HEK293T (cell line): ENCODE data around the gene MYO18B.

ENCODE experiments used
- CTCF ChIA-PET: fragments of 350-600 bp; formaldehyde crosslinking; extraction: SDS; loops from one replicate; lab custom pipeline; 2021; ENCODE audit warnings: antibody characterized with exemption, inconsistent platforms; lab: Yijun Ruan, JAX
- POLR2A ChIA-PET: fragments of 350-600 bp; formaldehyde crosslinking; extraction: SDS; loops from one replicate; lab custom pipeline; 2020; ENCODE audit warnings: antibody characterized with exemption, inconsistent platforms; lab: Yijun Ruan, JAX
- DNase-seq: peaks from one replicate; pipeline ENCODE4 v3.0.0; 2012; ENCODE audit warnings: mixed read lengths; ENCODE audit errors: extremely low spot score
- ARNT ChIP-seq: fragments of 450-650 bp; IDR thresholded peaks from 2 replicates; pipeline ENCODE4 v1.6.1; 2017; ENCODE audit warnings: mild to moderate bottlenecking
- BHLHE40 ChIP-seq: fragments of 450-650 bp; IDR thresholded peaks from 2 replicates; pipeline ENCODE4 v1.6.1; 2016; ENCODE audit warnings: mild to moderate bottlenecking, moderate library complexity, borderline replicate concordance
- CTBP1 ChIP-seq: fragments of 450-650 bp; IDR thresholded peaks from 2 replicates; pipeline ENCODE4 v1.6.1; 2016; ENCODE audit warnings: borderline replicate concordance
- ELF4 ChIP-seq: fragments of 450-650 bp; IDR thresholded peaks from 2 replicates; pipeline ENCODE4 v1.6.1; 2017; ENCODE audit warnings: antibody characterized with exemption
- FOXA1 ChIP-seq: fragments of 450-650 bp; IDR thresholded peaks from 2 replicates; pipeline ENCODE4 v1.6.1; 2016; ENCODE audit warnings: mild to moderate bottlenecking
- FOXK2 ChIP-seq: fragments of 450-650 bp; IDR thresholded peaks from 2 replicates; pipeline ENCODE4 v1.6.1; 2016; ENCODE audit warnings: mild to moderate bottlenecking
- FOXM1 ChIP-seq: fragments of 450-650 bp; IDR thresholded peaks from 2 replicates; pipeline ENCODE4 v1.6.1; 2017; ENCODE audit warnings: mild to moderate bottlenecking, borderline replicate concordance
- HDGF ChIP-seq: fragments of 450-650 bp; IDR thresholded peaks from 2 replicates; pipeline ENCODE4 v1.6.1; 2017; ENCODE audit warnings: antibody characterized with exemption, borderline replicate concordance
- L3MBTL2 ChIP-seq: fragments of 450-650 bp; conservative IDR thresholded peaks from 2 replicates; pipeline ENCODE4 v1.6.1; 2016; ENCODE audit warnings: mild to moderate bottlenecking
- LEF1 ChIP-seq: fragments of 450-650 bp; IDR thresholded peaks from 2 replicates; pipeline ENCODE4 v1.6.1; 2017; ENCODE audit warnings: mild to moderate bottlenecking, borderline replicate concordance
- NFRKB ChIP-seq: fragments of 450-650 bp; IDR thresholded peaks from 2 replicates; pipeline ENCODE4 v1.6.1; 2016; ENCODE audit warnings: mild to moderate bottlenecking, moderate library complexity
- PKNOX1 ChIP-seq: fragments of 450-650 bp; IDR thresholded peaks from 2 replicates; pipeline ENCODE4 v1.6.1; 2016
- SP1 ChIP-seq: fragments of 450-650 bp; IDR thresholded peaks from 2 replicates; pipeline ENCODE4 v1.6.1; 2017
- SUZ12 ChIP-seq: fragments of 450-650 bp; IDR thresholded peaks from 2 replicates; pipeline ENCODE4 v1.6.1; 2016; ENCODE audit warnings: mild to moderate bottlenecking
- TARDBP ChIP-seq: fragments of 450-650 bp; IDR thresholded peaks from 2 replicates; pipeline ENCODE4 v1.6.1; 2016
- ZNF384 ChIP-seq: fragments of 450-650 bp; IDR thresholded peaks from 2 replicates; pipeline ENCODE4 v1.6.1; 2016

MYO18B gene

DNA sequence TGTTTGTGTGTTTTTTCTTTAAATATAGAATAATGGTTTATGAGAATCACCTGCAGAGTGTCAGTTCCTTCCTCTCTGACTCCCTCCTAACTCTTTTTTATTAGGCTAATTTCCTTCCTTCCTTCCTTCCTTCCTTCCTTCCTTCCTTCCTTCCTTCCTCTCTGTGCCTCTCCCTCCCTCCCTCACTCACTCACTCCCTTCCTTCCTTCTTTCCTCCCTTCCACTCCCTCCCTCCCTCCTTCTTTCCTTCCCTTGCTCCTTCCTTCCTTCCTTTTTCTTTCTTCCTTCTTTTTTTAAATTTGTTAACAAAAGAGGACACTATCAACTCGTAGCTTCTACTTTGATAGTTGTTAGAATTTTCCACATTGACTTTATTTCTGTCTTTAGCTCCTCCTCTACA lies 274.9 kb downstream of the MYO18B start:
- DNase-seq: no peak
- ChIA-PET POLR2A (no interaction called here), CTCF (no interaction called here)
- no peak for TF ChIP-seq NFRKB
- TF ChIP-seq ELF4: no peak
- TF ChIP-seq ARNT: no peak

DNA sequence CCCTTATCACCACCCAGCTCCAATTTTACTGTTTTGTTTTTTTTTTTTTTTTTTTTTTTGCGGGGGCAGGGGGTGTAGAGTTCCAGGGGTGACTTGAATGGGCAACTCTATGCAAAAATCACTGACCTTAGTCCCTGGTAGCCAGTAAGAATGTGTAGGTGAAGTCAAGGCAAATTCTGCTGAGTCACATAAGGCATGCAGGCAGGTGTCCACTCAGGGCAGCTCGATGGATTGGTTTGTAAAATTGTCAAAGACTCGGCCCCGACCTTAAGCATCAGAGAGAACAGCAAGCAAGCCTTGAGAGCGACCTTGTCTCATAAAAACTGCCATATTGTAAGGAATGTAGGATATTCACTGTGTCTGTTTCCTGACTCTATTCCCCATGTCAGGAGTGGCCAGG lies 275.9 kb downstream of the MYO18B start:
- CTCF ChIA-PET: no interaction called here
- DNase-seq: no peak
- POLR2A ChIA-PET: no interaction called here
- no peak for TF ChIP-seq BHLHE40
- no peak for TF ChIP-seq SUZ12
- TF ChIP-seq PKNOX1: no peak
- TF ChIP-seq FOXM1: no peak
- no peak for TF ChIP-seq TARDBP
- TF ChIP-seq L3MBTL2: no peak
- TF ChIP-seq ZNF384: no peak
- no peak for TF ChIP-seq LEF1
- no peak for TF ChIP-seq SP1
- no peak for TF ChIP-seq ELF4
- TF ChIP-seq HDGF: no peak
- TF ChIP-seq FOXA1: no peak
- no peak for TF ChIP-seq CTBP1

DNA sequence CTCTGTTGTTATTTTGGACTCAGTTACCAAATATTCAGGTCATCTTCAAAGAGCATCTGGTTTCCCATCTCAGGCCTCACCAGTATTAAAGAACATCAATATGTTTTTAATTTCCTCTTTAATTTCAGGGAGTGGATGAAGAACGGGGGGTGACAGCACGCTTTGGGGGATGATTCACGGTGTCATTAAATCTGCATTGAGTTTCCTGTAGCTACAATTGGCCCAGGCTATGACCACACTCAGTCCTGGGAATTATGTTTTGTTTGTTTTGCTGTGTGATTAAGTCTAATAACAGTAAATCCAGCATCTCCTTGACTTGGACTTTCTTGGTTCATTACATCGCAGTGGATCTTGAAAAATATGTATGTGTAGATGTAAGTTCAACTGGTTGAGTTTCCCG lies 277.6 kb downstream of the MYO18B start:
- CTCF ChIA-PET: interaction anchor here (0.6 kb wide), 1 partner anchor 653 kb away, joined by 3 read pairs; no protein-coding TSS in a partner anchor
- TF ChIP-seq SUZ12 (no peak), ZNF384 (no peak), SP1 (no peak), ARNT (no peak), TARDBP (no peak), FOXM1 (no peak), PKNOX1 (no peak), NFRKB (no peak), ELF4 (no peak)
- POLR2A ChIA-PET: no interaction called here
- DNase-seq: no peak

DNA sequence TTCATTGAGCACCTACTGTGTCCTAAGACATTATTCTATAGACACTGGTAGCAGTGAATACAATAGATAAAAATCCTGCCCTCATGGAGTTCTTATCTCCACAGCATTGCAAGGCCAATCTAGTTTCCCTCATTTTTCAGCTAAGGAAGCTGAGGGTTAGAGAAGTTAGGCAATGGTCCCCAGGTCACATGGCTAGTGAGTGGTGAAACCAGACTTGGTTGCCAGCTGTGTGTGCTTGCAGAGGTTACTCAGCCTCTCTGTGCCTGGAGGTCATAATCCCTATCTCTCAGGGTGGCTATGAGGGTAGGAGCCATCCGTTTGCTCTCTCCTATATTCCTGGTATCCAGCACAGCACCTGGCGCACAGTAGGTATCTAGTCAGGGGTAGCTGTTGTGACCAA lies 279.5 kb downstream of the MYO18B start:
- TF ChIP-seq BHLHE40: no peak
- TF ChIP-seq L3MBTL2: no peak
- TF ChIP-seq FOXM1: no peak
- no peak for TF ChIP-seq ZNF384
- no peak for TF ChIP-seq ARNT
- no peak for TF ChIP-seq NFRKB
- no peak for TF ChIP-seq FOXK2
- no peak for TF ChIP-seq CTBP1
- TF ChIP-seq LEF1: no peak
- TF ChIP-seq SUZ12: no peak
- no peak for TF ChIP-seq HDGF
- TF ChIP-seq SP1: no peak
- no peak for TF ChIP-seq PKNOX1
- no peak for TF ChIP-seq TARDBP
- no peak for TF ChIP-seq ELF4
- TF ChIP-seq FOXA1: no peak
- DNase-seq: no peak
- ChIA-PET POLR2A (no interaction called here), CTCF (no interaction called here)

DNA sequence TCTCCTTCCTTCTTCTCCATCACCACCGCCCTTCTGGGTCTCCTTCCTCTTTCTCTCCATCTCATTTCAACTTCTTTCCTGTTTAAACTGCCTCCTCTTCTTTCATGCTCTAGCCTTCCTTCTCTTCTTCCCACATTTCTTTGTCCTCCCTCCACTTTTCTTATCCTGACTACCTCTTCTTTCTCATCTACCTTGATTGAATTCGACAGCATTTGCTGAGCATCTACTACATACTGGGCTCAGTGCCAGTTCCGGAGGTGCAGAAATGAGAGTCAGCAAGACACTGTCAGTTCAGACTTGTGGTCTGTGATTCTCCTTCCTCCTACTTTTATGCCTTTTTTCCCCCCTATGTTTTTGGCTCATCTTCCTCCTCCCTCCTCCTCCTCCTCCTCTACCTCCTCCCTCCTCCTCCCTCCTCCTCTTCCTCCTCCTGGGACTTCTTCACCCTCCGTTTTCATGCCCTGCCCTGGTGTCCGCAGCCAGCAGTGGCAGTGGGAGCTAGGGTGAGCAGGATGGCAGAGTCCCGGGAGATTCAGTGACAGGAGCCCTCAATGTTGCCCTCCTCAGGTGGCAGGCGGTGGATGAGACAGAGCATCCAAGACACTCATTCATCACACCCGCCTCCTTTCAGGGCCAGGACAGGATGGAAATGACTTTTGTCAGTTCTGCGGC lies 281.3 kb downstream of the MYO18B start:
- ChIA-PET CTCF (no interaction called here), POLR2A (no interaction called here)
- DNase-seq: no peak
- no peak for TF ChIP-seq PKNOX1
- no peak for TF ChIP-seq NFRKB

DNA sequence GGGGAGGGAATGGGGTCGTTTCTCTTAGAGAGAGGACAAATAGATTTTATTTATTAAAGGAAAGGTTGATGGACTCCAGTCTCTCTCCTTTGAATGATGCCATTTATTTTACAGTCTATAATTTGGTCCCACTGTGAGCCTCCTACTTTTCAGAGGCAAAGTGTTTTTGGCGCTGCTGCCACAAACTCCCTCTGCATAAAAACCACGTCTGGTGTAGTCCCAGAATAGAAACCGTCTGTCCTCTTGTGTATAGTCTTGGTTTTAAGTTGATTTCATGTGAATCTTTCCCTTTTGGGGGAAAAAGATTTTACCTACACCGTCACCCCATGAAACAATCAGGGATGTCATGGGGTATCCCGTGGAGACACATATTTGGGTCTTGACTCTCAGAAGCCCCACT lies 283.6 kb downstream of the MYO18B start:
- DNase-seq: no peak
- TF ChIP-seq BHLHE40 (no peak), CTBP1 (no peak), TARDBP (no peak), SP1 (no peak), SUZ12 (no peak)
- CTCF ChIA-PET: no interaction called here

DNA sequence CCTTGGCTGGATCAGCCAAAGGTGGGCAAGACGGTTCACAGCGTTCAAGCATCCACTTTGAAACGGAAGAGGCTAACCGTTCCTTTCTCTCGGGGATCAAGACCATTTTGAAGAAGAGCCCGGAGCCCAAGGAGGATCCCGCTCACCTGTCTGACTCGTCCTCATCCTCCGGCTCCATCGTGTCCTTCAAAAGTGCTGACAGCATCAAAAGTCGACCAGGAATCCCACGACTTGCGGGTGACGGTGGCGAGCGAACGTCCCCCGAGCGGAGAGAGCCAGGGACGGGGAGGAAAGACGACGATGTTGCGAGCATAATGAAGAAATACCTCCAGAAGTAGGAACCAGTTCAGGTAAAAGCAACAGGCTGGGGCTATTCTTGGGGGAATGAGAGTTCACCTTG lies 285.4 kb downstream of the MYO18B start:
- ChIA-PET CTCF (no interaction called here), POLR2A (no interaction called here)
- TF ChIP-seq FOXK2 (no peak), SUZ12 (no peak), LEF1 (no peak), PKNOX1 (no peak), NFRKB (no peak), L3MBTL2 (no peak), SP1 (no peak), ARNT (no peak), BHLHE40 (no peak), FOXM1 (no peak), ZNF384 (no peak), HDGF (no peak), CTBP1 (no peak), FOXA1 (no peak), TARDBP (no peak), ELF4 (no peak)
- no peak for DNase-seq

More for the DNA sequence above, 283.6 kb downstream of the MYO18B start:
- POLR2A ChIA-PET: no interaction called here
